ENCODE data around the gene USP35. TPM values are rescaled to one million over a fixed set of nuclear protein-coding genes. Genes with fewer than 3 reads are reported as not detected.

Gene USP35
- total RNA-seq, 2 experiments from 2014 or later, result 8.5 to 10.6 TPM

- Mint-ChIP-seq H3K27ac (no peak overlapping the region), H3K36me3 (peaks cover 29% of the 10 kb centered on the region), H3K27me3 (no peaks in the 10 kb centered on the region), H3K4me3 (no peak overlapping the region), H3K4me1 (peaks cover 7% of the 10 kb centered on the region), H3K9me3 (ENCODE audit: low read depth) (no peaks in the 10 kb centered on the region)
- DNase-seq (no peak), ATAC-seq (no peak)
- CTCF ChIA-PET, result no interaction called here
Measured at GRCh38 chr11:78250099-78250498, 61.4 kb downstream of the USP35 start.

- no peak overlapping the region for H3K4me3 Mint-ChIP-seq
- H3K27me3 Mint-ChIP-seq, result no peaks in the 10 kb centered on the region
- ATAC-seq, result no peak
- CTCF ChIA-PET, result interaction anchor here (0.7 kb wide), 2 partner anchors 170 to 180 kb away, joined by 3 read pairs; no protein-coding TSS in a partner anchor
- H3K36me3 Mint-ChIP-seq, result peaks cover 24% of the 10 kb centered on the region
- H3K9me3 Mint-ChIP-seq (ENCODE audit: low read depth), result no peaks in the 10 kb centered on the region
- DNase-seq, result no peak
- no peak overlapping the region for H3K27ac Mint-ChIP-seq
- H3K4me1 Mint-ChIP-seq, result peaks cover 7% of the 10 kb centered on the region
Measured at GRCh38 chr11:78251083-78251775, 62.5 kb downstream of the USP35 start.

- H3K4me1 Mint-ChIP-seq, result peaks cover 7% of the 10 kb centered on the region
- no peak for ATAC-seq
- H3K27ac Mint-ChIP-seq, result no peak overlapping the region
- no peaks in the 10 kb centered on the region for H3K27me3 Mint-ChIP-seq
- no peaks in the 10 kb centered on the region for H3K9me3 Mint-ChIP-seq (ENCODE audit: low read depth)
- no peak overlapping the region for H3K4me3 Mint-ChIP-seq
- CTCF ChIA-PET, result no interaction called here
- H3K36me3 Mint-ChIP-seq, result peaks cover 16% of the 10 kb centered on the region
- no peak for DNase-seq
Measured at GRCh38 chr11:78253797-78254196, 65.1 kb downstream of the USP35 start.

DNA sequence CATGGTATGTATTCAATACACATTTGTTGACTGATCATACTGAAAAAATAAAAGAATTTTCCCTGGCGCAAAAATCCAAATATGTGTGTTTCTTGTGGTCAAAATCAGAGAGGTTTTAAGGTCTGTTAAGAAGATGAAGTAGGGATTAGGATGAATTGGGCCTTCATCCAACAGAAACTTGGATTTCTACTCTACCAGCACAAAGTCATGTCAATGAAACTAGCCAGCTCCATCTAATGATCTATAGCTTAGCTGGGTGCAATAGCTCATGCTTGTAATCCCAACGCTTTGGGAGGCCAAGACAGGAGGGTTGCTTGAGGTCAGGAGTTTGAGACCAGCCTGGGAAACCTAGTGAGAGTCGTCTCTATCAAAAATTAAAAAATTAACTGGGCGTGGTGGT is 65.5 kb downstream of the USP35 start:
- ATAC-seq, result no peak
- Mint-ChIP-seq H3K27ac (no peak overlapping the region), H3K4me1 (peaks cover 7% of the 10 kb centered on the region), H3K27me3 (no peaks in the 10 kb centered on the region), H3K4me3 (no peak overlapping the region), H3K36me3 (peaks cover 15% of the 10 kb centered on the region), H3K9me3 (ENCODE audit: low read depth) (no peaks in the 10 kb centered on the region)
- no peak for DNase-seq
- CTCF ChIA-PET, result no interaction called here

- no peak for ATAC-seq
- peaks cover 8% of the 10 kb centered on the region for H3K36me3 Mint-ChIP-seq
Measured at GRCh38 chr11:78255919-78256318, 67.2 kb downstream of the USP35 start.

GRCh38 chr11:78256962-78257361 is 68.2 kb downstream of the USP35 start:
- CTCF ChIA-PET, result no interaction called here
- H3K27ac Mint-ChIP-seq, result no peak overlapping the region
- H3K9me3 Mint-ChIP-seq (ENCODE audit: low read depth), result no peaks in the 10 kb centered on the region
- ATAC-seq (no peak), DNase-seq (no peak)
- H3K27me3 Mint-ChIP-seq, result no peaks in the 10 kb centered on the region
- H3K36me3 Mint-ChIP-seq, result peaks cover 8% of the 10 kb centered on the region
- no peak overlapping the region for H3K4me3 Mint-ChIP-seq
- no peaks in the 10 kb centered on the region for H3K4me1 Mint-ChIP-seq

More at GRCh38 chr11:78255919-78256318, 67.2 kb downstream of the USP35 start:
- Mint-ChIP-seq H3K27ac (no peak overlapping the region), H3K27me3 (no peaks in the 10 kb centered on the region), H3K9me3 (ENCODE audit: low read depth) (no peaks in the 10 kb centered on the region), H3K4me1 (no peaks in the 10 kb centered on the region), H3K4me3 (no peak overlapping the region)
- DNase-seq, result no peak
- CTCF ChIA-PET, result no interaction called here

DNA sequence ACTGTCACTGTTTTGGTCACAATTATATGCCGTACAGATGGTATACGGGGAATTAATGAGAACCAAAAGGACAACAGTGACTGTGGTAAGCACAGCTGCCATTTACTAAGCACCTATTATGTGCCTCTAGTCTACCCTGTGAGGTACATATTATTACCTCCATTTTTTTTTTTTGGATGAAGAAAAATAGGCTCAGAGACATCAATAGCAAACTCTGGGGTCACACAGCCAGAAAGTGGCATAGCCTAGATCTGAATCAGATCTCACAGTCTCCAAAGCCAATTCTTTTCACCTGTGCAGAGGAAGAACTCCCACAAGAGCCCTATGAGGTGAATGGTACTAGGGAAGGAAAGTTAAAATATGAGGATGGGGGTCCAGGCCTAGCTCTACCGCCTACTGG is 68.9 kb downstream of the USP35 start:
- no peaks in the 10 kb centered on the region for H3K9me3 Mint-ChIP-seq (ENCODE audit: low read depth)
- peaks cover 8% of the 10 kb centered on the region for H3K36me3 Mint-ChIP-seq
- no peak overlapping the region for H3K4me3 Mint-ChIP-seq
- CTCF ChIA-PET, result no interaction called here
- no peak for DNase-seq
- no peak overlapping the region for H3K27ac Mint-ChIP-seq
- H3K27me3 Mint-ChIP-seq, result no peaks in the 10 kb centered on the region
- H3K4me1 Mint-ChIP-seq, result no peaks in the 10 kb centered on the region
- no peak for ATAC-seq

DNA sequence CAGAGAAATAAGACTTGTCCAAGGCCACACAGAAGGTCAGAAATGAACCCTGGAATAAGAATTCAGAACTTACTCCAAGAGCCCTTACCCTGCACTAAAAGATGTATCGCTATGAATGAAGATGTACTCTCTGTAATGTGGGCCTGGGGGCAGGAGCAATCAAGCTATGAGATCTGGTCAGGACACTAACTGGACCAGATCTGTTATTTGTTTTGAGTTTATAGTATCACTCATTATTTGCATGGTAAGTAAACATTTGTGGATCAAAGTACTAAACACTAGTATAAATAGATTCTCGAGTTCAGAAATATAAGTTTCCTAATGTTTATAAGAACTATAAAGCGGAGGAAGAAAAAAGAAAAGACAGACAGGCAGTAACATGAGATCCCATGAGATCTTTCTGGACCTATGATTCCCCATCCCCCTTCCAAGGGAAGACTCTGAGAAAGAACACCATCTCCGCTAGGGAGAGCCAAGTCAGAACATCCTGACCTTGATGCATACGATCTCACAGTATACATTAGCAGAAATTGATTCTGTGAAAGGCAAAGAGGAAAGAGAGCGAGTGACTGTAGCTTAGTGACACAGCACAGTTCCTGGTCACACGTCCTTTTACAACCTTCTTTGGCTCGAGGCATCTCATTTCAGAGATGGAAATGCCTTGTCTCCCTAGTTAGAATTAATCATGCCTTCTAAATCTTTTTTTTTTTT is 71.2 kb downstream of the USP35 start:
- H3K4me1 Mint-ChIP-seq, result no peaks in the 10 kb centered on the region
- CTCF ChIA-PET, result no interaction called here
- no peaks in the 10 kb centered on the region for H3K9me3 Mint-ChIP-seq (ENCODE audit: low read depth)
- ATAC-seq (no peak), DNase-seq (no peak)
- H3K27me3 Mint-ChIP-seq, result no peaks in the 10 kb centered on the region
- H3K27ac Mint-ChIP-seq, result no peak overlapping the region
- no peak overlapping the region for H3K4me3 Mint-ChIP-seq
- H3K36me3 Mint-ChIP-seq, result peaks cover 3% of the 10 kb centered on the region

DNA sequence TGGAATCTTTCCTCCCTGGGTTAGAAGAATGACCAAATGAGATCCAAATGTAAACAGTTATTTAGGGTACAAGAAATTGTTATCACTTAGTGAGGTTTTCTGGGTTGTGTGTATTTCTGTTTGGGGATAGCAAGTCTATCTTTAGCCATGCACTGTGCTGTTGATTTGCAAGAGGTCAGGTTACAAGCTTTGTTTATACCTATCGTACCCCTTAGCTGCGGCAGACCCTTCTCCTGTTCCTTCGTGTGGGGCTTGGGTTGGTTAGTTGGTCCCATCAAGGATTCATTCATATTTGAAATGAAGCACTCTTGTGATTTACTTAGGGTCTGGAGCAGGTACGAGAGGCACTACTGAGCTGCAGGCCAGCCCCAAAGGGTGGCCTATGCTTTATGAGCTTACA is 72.6 kb downstream of the USP35 start:
- no peak for DNase-seq
- Mint-ChIP-seq H3K27me3 (no peaks in the 10 kb centered on the region), H3K4me3 (no peak overlapping the region), H3K4me1 (peaks cover 2% of the 10 kb centered on the region), H3K27ac (no peak overlapping the region), H3K36me3 (peaks cover 2% of the 10 kb centered on the region), H3K9me3 (ENCODE audit: low read depth) (no peaks in the 10 kb centered on the region)
- no peak for ATAC-seq
- CTCF ChIA-PET, result interaction anchor here (1.2 kb wide), 1 partner anchor 303 kb away, joined by 3 read pairs; no protein-coding TSS in a partner anchor

GRCh38 chr11:78261828-78262227 is 73.1 kb downstream of the USP35 start:
- H3K36me3 Mint-ChIP-seq, result no peaks in the 10 kb centered on the region
- no peaks in the 10 kb centered on the region for H3K27me3 Mint-ChIP-seq
- peaks cover 2% of the 10 kb centered on the region for H3K4me1 Mint-ChIP-seq
- no peak overlapping the region for H3K27ac Mint-ChIP-seq
- CTCF ChIA-PET, result interaction anchor here (1.2 kb wide), 1 partner anchor 303 kb away, joined by 3 read pairs; no protein-coding TSS in a partner anchor
- no peak overlapping the region for H3K4me3 Mint-ChIP-seq
- H3K9me3 Mint-ChIP-seq (ENCODE audit: low read depth), result no peaks in the 10 kb centered on the region
- DNase-seq (no peak), ATAC-seq (no peak)

DNA sequence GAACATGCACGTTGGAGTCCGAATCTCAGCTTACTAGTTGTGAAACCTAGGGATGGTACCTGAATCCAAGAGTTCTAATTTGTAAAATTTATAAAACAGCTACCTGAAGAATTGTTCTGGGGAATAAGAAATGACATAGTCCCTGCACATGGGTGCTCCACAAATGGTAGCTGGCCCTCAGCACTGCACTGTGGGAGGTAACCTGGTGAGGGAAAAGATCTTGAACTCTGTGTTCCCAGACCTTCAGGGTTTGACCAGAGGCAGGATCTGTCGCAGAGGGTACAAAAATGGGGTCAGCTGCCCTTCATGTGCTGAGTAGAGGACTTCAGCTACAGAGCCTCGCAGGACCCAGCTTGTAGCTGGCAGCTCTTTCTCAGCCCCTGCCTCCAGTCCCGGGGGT is 73.5 kb downstream of the USP35 start:
- Mint-ChIP-seq H3K9me3 (ENCODE audit: low read depth) (no peaks in the 10 kb centered on the region), H3K36me3 (no peaks in the 10 kb centered on the region), H3K27ac (no peak overlapping the region), H3K4me3 (no peak overlapping the region), H3K4me1 (peaks cover 2% of the 10 kb centered on the region), H3K27me3 (no peaks in the 10 kb centered on the region)
- CTCF ChIA-PET, result interaction anchor here (1.2 kb wide), 1 partner anchor 302 kb away, joined by 3 read pairs; no protein-coding TSS in a partner anchor
- no peak for ATAC-seq
- no peak for DNase-seq

GRCh38 chr11:78262691-78263090 is 74.0 kb downstream of the USP35 start:
- no peak for DNase-seq
- no peaks in the 10 kb centered on the region for H3K36me3 Mint-ChIP-seq
- ATAC-seq, result no peak
- H3K4me1 Mint-ChIP-seq, result peaks cover 2% of the 10 kb centered on the region
- no peak overlapping the region for H3K4me3 Mint-ChIP-seq
- H3K27ac Mint-ChIP-seq, result no peak overlapping the region
- CTCF ChIA-PET, result interaction anchor here (1.1 kb wide), 1 partner anchor 24 kb away, joined by 4 read pairs; no protein-coding TSS in a partner anchor
- H3K27me3 Mint-ChIP-seq, result no peaks in the 10 kb centered on the region
- H3K9me3 Mint-ChIP-seq (ENCODE audit: low read depth), result no peaks in the 10 kb centered on the region
